Regular cardiac myocyte (primary cell): ENCODE results near the gene ICAM5. TPM values are rescaled to one million over a fixed set of nuclear protein-coding genes. Genes with fewer than 3 reads are reported as not detected.

Source experiments
- total RNA-seq: library from RNA; depleted of rRNA; stranded (reverse); fragments of >200 nt; gene quantifications from 2 replicates; pipeline ENCODE4 v1.2.3, GENCODE V29; 2014

Gene ICAM5
- 0.96 and 3.9 TPM in 2 replicates for total RNA-seq

GRCh38 chr19:10289836-10290356, at the start of gene ICAM5:
Gene ICAM5 (plus strand): TSS chr19:10289952. CDS start chr19:10290044, 92 bp downstream.

DNA sequence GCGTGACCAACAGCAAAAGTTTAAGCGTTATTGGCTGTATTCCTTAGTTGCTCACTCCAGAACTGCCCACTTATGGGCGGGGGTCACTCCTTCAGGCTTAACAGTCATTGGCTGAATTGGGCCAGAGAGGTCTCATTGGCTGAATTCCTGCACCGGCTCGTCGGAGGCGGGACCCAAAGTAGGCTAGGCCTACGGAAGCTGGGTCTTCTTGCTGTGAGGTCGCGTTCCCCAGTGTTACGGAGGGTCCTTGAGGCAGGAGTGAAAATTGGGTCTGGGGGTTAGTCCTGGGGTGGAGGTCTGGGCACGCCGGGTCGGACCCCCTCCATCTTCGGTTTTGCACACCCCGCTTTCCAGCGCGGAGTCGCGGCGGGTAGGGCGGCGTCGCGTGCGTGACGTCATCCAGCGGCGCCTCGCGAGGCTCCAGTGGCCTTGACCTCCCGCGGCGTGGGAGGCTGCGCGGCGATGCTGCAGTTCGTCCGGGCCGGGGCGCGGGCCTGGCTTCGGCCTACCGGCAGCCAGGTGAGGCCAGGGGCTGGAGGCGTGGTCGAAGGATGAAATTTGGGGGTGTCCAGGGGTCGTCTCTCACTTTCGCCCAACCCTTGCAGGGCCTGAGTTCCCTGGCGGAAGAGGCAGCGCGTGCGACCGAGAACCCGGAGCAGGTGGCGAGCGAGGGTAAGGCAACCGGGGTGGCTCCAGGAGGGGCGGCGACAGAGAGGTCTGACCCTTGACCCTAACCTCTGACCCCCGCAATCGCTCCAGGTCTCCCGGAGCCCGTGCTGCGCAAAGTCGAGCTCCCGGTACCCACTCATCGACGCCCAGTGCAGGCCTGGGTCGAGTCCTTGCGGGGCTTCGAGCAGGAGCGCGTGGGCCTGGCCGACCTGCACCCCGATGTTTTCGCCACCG, 37.7 kb upstream of the ICAM5 start, which contains the start of gene MRPL4:
TSS of gene MRPL4 (plus strand) at position 423 of the 903 bp plus-strand sequence. CDS start at position 463, 40 bp downstream.

GRCh38 chr19:10270616-10271394, 18.9 kb upstream of the ICAM5 start, which contains the start of gene ICAM1:
Gene ICAM1 (plus strand): TSS chr19:10271120. CDS start chr19:10271160, 40 bp downstream.

DNA sequence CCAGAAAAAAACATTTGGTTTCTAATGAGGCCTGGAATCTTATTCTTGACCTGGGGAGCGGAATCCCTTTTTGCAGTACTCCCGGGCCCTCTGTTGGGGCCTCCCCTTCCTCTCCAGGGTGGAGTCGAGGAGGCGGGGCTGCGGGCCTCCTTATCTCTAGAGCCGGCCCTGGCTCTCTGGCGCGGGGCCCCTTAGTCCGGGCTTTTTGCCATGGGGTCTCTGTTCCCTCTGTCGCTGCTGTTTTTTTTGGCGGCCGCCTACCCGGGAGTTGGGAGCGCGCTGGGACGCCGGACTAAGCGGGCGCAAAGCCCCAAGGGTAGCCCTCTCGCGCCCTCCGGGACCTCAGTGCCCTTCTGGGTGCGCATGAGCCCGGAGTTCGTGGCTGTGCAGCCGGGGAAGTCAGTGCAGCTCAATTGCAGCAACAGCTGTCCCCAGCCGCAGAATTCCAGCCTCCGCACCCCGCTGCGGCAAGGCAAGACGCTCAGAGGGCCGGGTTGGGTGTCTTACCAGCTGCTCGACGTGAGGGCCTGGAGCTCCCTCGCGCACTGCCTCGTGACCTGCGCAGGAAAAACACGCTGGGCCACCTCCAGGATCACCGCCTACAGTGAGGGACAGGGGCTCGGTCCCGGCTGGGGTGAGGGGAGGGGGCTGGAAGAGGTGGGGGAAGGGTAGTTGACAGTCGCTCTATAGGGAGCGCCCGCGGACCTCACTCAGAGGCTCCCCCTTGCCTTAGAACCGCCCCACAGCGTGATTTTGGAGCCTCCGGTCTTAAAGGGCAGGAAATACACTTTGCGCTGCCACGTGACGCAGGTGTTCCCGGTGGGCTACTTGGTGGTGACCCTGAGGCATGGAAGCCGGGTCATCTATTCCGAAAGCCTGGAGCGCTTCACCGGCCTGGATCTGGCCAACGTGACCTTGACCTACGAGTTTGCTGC, 2.7 kb upstream of the ICAM5 start, which contains the start of gene ICAM4:
TSS of gene ICAM4 (plus strand) at position 153 of the 935 bp plus-strand sequence. CDS start at position 211, 58 bp downstream.

DNA sequence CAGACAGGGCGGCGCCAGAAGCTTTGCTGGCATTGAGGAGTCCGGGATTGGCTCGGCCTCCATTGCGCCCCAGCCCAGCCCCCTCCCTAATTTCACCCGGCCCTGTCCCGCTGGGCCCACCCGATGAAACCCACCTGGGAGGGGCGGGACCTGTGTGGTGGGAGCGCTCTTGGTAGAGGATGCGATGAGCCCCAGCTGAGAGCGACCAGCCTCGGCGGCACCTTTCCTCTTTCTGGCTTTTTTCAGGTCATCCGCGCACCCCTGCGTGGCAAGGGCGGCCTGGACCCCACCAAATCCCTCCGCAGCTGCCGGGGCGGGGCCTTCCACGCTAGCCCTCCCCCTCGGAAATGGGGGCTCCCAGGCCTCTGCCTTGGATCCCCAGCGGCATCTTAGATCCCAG, 19.7 kb downstream of the ICAM5 start, which contains the start of gene ZGLP1:
TSS of gene ZGLP1 (minus strand) at position 393 of the 400 bp plus-strand sequence.

GRCh38 chr19:10315335-10316214, 25.8 kb downstream of the ICAM5 start, which contains the start of gene FDX2:
Gene FDX2 (minus strand): TSS chr19:10316015. CDS start chr19:10315996, 19 bp downstream.

DNA sequence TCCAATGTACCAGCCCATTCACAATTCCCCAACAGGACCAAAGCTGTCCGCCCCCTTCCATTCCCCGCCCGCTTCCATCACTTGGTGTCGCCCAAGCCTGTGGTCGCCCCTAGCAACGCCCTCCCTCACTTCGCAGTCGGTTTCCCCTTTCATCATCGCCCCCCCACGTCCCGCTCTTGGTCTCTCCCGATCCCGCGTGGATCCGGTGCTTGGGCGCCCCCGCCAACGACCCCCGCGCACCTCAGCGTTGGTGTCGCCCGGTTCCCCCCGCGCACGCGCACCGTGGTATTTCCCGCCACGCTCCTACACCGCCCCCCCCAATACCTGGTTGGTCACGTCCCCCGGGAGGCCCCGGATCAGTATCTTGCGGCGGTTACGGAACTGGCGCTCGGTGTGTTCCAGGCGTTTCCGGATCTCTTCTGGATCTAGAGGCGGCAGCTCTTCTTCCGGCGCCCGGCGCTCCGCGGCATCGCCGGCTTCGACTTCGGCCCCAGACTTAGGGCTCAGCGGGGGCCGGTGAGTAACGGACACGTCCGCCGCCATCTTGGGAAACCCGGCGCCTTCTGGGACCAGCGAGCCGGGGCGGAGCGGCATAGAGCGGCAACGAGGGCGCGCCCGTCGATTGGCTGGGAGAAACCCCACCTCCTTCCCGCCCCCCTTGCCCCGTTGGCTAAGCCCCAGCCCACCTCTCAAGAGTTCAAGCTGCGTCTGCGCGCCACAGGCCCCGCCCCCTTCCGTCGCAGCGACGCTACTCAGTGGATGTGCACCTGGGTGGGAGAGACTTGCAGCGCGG, 43.4 kb downstream of the ICAM5 start, which contains the start of gene RAVER1:
TSS of gene RAVER1 (minus strand) at position 565 of the 793 bp plus-strand sequence. CDS start at position 543, 22 bp downstream.

DNA sequence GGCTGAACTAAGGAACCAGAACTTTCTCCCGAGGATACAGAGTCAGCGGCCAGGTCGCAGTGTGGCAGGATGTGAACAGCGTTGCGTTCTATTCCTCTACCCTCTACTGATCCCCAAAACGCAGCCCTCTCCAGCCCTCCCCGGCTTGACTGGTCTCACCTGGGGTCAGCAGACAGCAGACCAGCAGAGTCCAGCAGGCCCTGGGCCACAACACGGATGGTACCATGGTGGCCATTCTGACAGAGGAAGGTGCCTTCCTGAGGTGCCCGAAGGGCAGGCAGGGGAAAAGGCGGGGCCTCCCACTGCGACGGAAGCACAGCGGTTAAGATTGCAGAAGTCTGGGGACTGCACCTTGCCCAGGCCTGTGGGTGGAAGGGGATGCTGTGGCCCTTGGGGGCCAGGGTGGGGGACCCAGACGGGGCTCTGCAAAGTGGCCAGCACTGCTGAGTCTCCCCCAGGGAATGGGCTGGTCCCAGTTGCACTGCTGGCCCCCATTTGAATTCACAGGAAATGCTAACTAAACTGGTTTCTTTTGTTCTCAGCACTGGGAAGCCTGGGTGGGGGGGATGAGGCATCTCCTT, 49.7 kb downstream of the ICAM5 start, which contains the start of gene ICAM3:
TSS of gene ICAM3 (minus strand) at position 245 of the 581 bp plus-strand sequence. CDS start at position 235, 10 bp downstream.

Other genes with a start within 250 kb of the ICAM5 start
- 12.1 and 25.1 TPM in 2 replicates for gene SHFL, start 203.6 kb upstream of the ICAM5 start, total RNA-seq
- 0.19 and 1.4 TPM in 2 replicates for gene ANGPTL6, start 187.3 kb upstream of the ICAM5 start, total RNA-seq
- 36.1 and 61.2 TPM in 2 replicates for gene PPAN, start 183.6 kb upstream of the ICAM5 start, total RNA-seq
- gene P2RY11, start 178.3 kb upstream of the ICAM5 start, total RNA-seq: 2.3 and 3.8 TPM in 2 replicates
- gene EIF3G, start 170.1 kb upstream of the ICAM5 start, total RNA-seq: 285 and 382 TPM in 2 replicates
- gene DNMT1, start 95.0 kb upstream of the ICAM5 start, total RNA-seq: 19.2 and 91.1 TPM in 2 replicates
- gene S1PR2, start 58.6 kb upstream of the ICAM5 start, total RNA-seq: 11.0 and 13.6 TPM in 2 replicates
- gene MRPL4, start 37.7 kb upstream of the ICAM5 start, total RNA-seq: 10.7 and 36.0 TPM in 2 replicates
- 5.2 and 23.1 TPM in 2 replicates for gene ICAM1, start 18.8 kb upstream of the ICAM5 start, total RNA-seq
- 0.85 and 0.96 TPM in 2 replicates for gene ICAM4, start 3.0 kb upstream of the ICAM5 start, total RNA-seq
- 0.38 and 1.1 TPM in 2 replicates for gene ZGLP1, start 19.9 kb downstream of the ICAM5 start, total RNA-seq
- 14.4 and 23.4 TPM in 2 replicates for gene FDX2, start 26.1 kb downstream of the ICAM5 start, total RNA-seq
- 4.2 and 11.3 TPM in 2 replicates for gene RAVER1, start 43.6 kb downstream of the ICAM5 start, total RNA-seq
- 7.0 and 12.1 TPM in 2 replicates for gene ICAM3, start 49.7 kb downstream of the ICAM5 start, total RNA-seq
- gene TYK2, start 90.6 kb downstream of the ICAM5 start, total RNA-seq: 60.6 and 101 TPM in 2 replicates
- 193 and 304 TPM in 2 replicates for gene CDC37, start 113.6 kb downstream of the ICAM5 start, total RNA-seq
- 2.5 and 2.8 TPM in 2 replicates for gene PDE4A, start 130.6 kb downstream of the ICAM5 start, total RNA-seq
- 69.3 and 98.5 TPM in 2 replicates for gene KEAP1, start 213.4 kb downstream of the ICAM5 start, total RNA-seq
- 1.4 and 4.6 TPM in 2 replicates for gene S1PR5, start 227.5 kb downstream of the ICAM5 start, total RNA-seq